Measurements from ENCODE around the gene POFUT1. TPM values are rescaled to one million over a fixed set of nuclear protein-coding genes. Genes with fewer than 3 reads are reported as not detected.

Gene POFUT1
- polyA plus RNA-seq, 2 of the 4 experiments (the other 2 are of a cell fraction) = 29.6 to 43.9 TPM

DNA sequence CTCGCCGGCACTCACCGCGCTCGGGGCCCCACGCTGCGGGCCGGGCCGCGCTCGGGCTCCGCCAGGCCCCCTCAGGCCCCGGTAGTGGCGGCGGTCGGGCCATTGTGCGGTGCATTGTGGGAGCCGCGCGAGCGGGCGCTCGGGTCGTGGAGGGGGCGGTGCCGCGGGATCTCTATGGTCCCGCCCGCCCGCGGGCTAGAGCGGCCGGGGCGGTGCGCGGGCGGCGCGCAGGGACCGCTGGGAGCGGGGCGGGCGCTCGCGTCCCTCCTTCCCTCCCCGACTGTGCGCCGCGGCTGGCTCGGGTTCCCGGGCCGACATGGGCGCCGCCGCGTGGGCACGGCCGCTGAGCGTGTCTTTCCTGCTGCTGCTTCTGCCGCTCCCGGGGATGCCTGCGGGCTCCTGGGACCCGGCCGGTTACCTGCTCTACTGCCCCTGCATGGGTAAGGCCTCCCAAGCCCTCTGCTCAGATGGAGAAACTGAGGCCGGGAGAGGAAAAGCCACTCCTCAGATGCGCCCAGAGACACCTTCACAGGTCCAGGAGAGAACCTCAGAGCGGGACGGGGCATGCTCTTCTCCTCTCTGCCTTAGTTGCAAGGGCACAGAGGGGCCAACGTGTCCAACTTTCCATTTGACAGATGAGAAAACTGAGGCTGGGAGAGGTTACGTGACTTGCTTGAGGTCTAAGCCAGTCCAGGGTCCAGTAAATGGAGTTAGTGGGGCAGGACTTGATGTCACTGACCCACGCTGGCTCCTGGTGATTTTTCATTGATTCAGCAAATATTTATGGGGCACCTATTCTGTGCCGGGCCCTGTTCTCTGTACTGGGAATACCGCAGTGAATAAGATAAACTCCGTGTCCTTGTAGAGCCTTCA lies at the start of gene POFUT1, which contains the start of gene PLAGL2 (continued):
- TF ChIP-seq, protein P1, sequence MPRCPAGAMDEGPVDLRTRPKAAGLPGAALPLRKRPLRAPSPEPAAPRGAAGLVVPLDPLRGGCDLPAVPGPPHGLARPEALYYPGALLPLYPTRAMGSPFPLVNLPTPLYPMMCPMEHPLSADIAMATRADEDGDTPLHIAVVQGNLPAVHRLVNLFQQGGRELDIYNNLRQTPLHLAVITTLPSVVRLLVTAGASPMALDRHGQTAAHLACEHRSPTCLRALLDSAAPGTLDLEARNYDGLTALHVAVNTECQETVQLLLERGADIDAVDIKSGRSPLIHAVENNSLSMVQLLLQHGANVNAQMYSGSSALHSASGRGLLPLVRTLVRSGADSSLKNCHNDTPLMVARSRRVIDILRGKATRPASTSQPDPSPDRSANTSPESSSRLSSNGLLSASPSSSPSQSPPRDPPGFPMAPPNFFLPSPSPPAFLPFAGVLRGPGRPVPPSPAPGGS (IDR thresholded peaks at IDR 0.05) = peak; percentile 84; the same call in 2 of the 3 replicates
- TF ChIP-seq RFX5 (IDR thresholded peaks at IDR 0.05) (no peak), SMC3 (IDR thresholded peaks at IDR 0.05) (peak; percentile 37; the same call in 1 of the 3 replicates), FOSB (CRISPR knock-in tag; IDR thresholded peaks at IDR 0.05) (no peak), BHLHE40 (IDR thresholded peaks at IDR 0.05; ENCODE audit: low read depth, low read length) (no peak), NR3C1 (IDR thresholded peaks at IDR 0.05) (no peak), FOSL2 (IDR thresholded peaks at IDR 0.05) (no peak), FOSL2 (CRISPR knock-in tag; IDR thresholded peaks at IDR 0.05) (no peak), RCOR1 (IDR thresholded peaks at IDR 0.05; ENCODE audit: low read depth, low read length) (no peak), NPAS2 (CRISPR knock-in tag; IDR thresholded peaks at IDR 0.05; ENCODE audit: borderline replicate concordance) (no peak), RAD21 (conservative IDR thresholded peaks at IDR 0.05 in 1 of 2, IDR thresholded peaks at IDR 0.05 in 1 of 2) (0 out of 5 replicates have a peak, but pooled peaks of 1 of the 2 experiments have one; percentile 18), ESRRA (IDR thresholded peaks at IDR 0.05; ENCODE audit: borderline replicate concordance, low read length) (no peak), POLR2AphosphoS2 (conservative IDR thresholded peaks at IDR 0.05; ENCODE audit: low read length) (no peak), ZNF302 (CRISPR knock-in tag; IDR thresholded peaks at IDR 0.05) (no peak), EP300 (IDR thresholded peaks at IDR 0.05) (no peak), HDAC2 (IDR thresholded peaks at IDR 0.05) (peak; percentile 93), KDM5A (IDR thresholded peaks at IDR 0.05) (no peak), ZSCAN20 (CRISPR knock-in tag; IDR thresholded peaks at IDR 0.05) (no peak), RARB (CRISPR knock-in tag; IDR thresholded peaks at IDR 0.05) (no peak), MAFK (IDR thresholded peaks at IDR 0.05; ENCODE audit: partially characterized antibody) (peak; percentile 78), EHMT2 (IDR thresholded peaks at IDR 0.05; ENCODE audit: low read depth) (no peak)
- TF ChIP-seq, protein P2, sequence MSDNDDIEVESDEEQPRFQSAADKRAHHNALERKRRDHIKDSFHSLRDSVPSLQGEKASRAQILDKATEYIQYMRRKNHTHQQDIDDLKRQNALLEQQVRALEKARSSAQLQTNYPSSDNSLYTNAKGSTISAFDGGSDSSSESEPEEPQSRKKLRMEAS (IDR thresholded peaks at IDR 0.05) = peak; percentile 27
- TF ChIP-seq, protein P3, sequence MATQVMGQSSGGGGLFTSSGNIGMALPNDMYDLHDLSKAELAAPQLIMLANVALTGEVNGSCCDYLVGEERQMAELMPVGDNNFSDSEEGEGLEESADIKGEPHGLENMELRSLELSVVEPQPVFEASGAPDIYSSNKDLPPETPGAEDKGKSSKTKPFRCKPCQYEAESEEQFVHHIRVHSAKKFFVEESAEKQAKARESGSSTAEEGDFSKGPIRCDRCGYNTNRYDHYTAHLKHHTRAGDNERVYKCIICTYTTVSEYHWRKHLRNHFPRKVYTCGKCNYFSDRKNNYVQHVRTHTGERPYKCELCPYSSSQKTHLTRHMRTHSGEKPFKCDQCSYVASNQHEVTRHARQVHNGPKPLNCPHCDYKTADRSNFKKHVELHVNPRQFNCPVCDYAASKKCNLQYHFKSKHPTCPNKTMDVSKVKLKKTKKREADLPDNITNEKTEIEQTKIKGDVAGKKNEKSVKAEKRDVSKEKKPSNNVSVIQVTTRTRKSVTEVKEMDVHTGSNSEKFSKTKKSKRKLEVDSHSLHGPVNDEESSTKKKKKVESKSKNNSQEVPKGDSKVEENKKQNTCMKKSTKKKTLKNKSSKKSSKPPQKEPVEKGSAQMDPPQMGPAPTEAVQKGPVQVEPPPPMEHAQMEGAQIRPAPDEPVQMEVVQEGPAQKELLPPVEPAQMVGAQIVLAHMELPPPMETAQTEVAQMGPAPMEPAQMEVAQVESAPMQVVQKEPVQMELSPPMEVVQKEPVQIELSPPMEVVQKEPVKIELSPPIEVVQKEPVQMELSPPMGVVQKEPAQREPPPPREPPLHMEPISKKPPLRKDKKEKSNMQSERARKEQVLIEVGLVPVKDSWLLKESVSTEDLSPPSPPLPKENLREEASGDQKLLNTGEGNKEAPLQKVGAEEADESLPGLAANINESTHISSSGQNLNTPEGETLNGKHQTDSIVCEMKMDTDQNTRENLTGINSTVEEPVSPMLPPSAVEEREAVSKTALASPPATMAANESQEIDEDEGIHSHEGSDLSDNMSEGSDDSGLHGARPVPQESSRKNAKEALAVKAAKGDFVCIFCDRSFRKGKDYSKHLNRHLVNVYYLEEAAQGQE (IDR thresholded peaks at IDR 0.05) = no peak
- TF ChIP-seq, protein P4, sequence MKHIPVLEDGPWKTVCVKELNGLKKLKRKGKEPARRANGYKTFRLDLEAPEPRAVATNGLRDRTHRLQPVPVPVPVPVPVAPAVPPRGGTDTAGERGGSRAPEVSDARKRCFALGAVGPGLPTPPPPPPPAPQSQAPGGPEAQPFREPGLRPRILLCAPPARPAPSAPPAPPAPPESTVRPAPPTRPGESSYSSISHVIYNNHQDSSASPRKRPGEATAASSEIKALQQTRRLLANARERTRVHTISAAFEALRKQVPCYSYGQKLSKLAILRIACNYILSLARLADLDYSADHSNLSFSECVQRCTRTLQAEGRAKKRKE (CRISPR knock-in tag; IDR thresholded peaks at IDR 0.05; ENCODE audit: low read depth) = no peak
- TF ChIP-seq, protein P5, sequence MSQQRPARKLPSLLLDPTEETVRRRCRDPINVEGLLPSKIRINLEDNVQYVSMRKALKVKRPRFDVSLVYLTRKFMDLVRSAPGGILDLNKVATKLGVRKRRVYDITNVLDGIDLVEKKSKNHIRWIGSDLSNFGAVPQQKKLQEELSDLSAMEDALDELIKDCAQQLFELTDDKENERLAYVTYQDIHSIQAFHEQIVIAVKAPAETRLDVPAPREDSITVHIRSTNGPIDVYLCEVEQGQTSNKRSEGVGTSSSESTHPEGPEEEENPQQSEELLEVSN (IDR thresholded peaks at IDR 0.05; ENCODE audit: borderline replicate concordance, low read depth) = no peak

All from A549 (cell line).